ENCODE results near the gene LSR.
A peak's percentile ranks its signal among the peaks of the same experiment; 100 is the strongest.

LSR gene

DNA sequence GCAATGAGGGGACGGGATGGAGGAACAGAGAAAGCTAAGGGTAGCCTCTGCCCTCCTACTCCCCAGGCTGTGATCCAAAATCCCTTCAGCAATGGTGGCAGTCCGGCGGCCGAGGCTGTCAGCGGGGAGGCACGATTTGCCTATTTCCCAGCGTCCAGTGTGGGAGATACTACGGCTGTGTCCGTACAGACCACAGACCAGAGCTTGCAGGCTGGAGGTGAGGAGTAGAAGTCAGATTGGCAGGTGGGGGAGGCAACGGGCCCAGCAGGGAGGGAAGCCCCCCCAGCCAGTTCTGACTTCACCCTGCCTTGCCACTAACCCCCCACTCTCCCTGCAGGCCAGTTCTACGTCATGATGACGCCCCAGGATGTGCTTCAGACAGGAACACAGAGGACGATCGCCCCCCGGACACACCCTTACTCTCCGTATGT lies 21.6 kb downstream of the LSR start:
- Histone ChIP-seq H3K4me1 (ENCODE audit: control insufficient read depth, insufficient read depth, low read length) (peaks cover 34% of the 10 kb centered on the region), H3K4me3 (ENCODE audit: low read length in 2 of 2) (peak overlapping the region in 1 of 2 donors; percentile 80), H3K36me3 (ENCODE audit: control insufficient read depth in 2 of 2, insufficient read depth in 2 of 2, low read length in 2 of 2) (peaks cover 22 to 33% of the 10 kb centered on the region in 2 donors), H3K9ac (ENCODE audit: low read length in 2 of 2) (no peak overlapping the region), H3K27ac (ENCODE audit: low read length) (no peak overlapping the region), H3K27me3 (ENCODE audit: control insufficient read depth in 1 of 2, insufficient read depth in 2 of 2, low read length in 2 of 2) (no peaks in the 10 kb centered on the region), H3K9me3 (ENCODE audit: control insufficient read depth in 2 of 2, low read length in 2 of 2) (no peaks in the 10 kb centered on the region)

DNA sequence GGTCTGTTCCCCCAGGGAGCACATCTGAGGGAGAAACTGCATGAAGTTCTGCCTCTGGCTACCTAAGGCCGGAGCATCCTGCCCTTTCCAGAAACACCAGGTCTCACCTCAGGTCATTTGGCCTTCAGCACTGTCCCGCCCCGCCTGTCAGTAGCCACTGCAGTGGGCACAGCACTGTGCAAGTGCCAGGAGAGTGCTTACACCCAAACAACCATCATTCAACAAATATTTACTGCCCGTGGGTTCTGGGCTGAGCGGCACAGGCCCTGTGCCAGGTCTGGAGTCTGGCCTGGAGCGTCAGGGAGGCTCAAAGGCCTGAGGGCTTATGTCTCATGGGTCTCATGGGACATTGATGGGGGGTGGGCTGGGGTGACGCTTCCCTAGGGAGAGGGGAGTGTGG lies 22.7 kb downstream of the LSR start:
- no peak overlapping the region for H3K27ac ChIP-seq (ENCODE audit: low read length)
- H3K36me3 ChIP-seq (ENCODE audit: control insufficient read depth in 2 of 2, insufficient read depth in 2 of 2, low read length in 2 of 2), result peaks cover 27 to 36% of the 10 kb centered on the region in 2 donors
- peak overlapping the region in 1 of 2 donors; percentile 13 for H3K9ac ChIP-seq (ENCODE audit: low read length in 2 of 2)
- H3K9me3 ChIP-seq (ENCODE audit: control insufficient read depth in 2 of 2, low read length in 2 of 2), result no peaks in the 10 kb centered on the region
- peaks cover 22% of the 10 kb centered on the region for H3K4me1 ChIP-seq (ENCODE audit: control insufficient read depth, insufficient read depth, low read length)
- H3K27me3 ChIP-seq (ENCODE audit: control insufficient read depth in 1 of 2, insufficient read depth in 2 of 2, low read length in 2 of 2), result no peaks in the 10 kb centered on the region
- no peak overlapping the region for H3K4me3 ChIP-seq (ENCODE audit: low read length in 2 of 2)

DNA sequence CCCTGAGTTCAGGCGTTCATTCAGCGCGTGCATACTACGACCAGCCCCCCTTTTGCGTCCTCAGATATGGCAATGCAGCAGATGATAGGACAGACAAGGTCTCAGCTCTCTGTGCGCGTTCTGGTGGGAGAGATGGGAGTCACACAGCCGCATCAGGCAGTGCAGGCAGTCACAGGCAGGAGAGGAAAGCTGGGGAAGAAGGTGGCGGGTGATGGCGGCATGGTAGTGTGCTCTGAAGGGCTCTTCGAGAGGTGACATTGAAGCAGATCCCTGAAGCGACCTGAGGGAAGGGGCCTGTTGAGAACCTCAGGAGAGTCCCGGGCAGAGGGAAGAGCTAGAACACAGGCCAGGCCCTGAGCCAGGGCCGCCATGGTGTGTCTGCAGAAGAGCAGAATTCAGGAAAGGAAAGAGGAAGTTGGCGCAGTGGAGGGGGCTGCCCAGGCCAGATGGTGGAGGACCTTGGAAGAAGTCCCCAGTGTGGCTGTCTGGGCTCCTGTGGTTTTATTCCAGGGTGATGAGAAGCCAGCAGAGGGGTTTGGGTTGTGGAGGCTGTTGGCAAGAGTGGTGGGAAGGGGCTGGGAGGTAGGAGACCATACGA lies 23.4 kb downstream of the LSR start:
- Histone ChIP-seq H3K27ac (ENCODE audit: low read length) (no peak overlapping the region), H3K4me1 (ENCODE audit: control insufficient read depth, insufficient read depth, low read length) (peaks cover 15% of the 10 kb centered on the region), H3K9ac (ENCODE audit: low read length in 2 of 2) (no peak overlapping the region), H3K36me3 (ENCODE audit: control insufficient read depth in 2 of 2, insufficient read depth in 2 of 2, low read length in 2 of 2) (peaks cover 30 to 42% of the 10 kb centered on the region in 2 donors), H3K9me3 (ENCODE audit: control insufficient read depth in 2 of 2, low read length in 2 of 2) (no peaks in the 10 kb centered on the region), H3K4me3 (ENCODE audit: low read length in 2 of 2) (no peak overlapping the region), H3K27me3 (ENCODE audit: control insufficient read depth in 1 of 2, insufficient read depth in 2 of 2, low read length in 2 of 2) (no peaks in the 10 kb centered on the region)

DNA sequence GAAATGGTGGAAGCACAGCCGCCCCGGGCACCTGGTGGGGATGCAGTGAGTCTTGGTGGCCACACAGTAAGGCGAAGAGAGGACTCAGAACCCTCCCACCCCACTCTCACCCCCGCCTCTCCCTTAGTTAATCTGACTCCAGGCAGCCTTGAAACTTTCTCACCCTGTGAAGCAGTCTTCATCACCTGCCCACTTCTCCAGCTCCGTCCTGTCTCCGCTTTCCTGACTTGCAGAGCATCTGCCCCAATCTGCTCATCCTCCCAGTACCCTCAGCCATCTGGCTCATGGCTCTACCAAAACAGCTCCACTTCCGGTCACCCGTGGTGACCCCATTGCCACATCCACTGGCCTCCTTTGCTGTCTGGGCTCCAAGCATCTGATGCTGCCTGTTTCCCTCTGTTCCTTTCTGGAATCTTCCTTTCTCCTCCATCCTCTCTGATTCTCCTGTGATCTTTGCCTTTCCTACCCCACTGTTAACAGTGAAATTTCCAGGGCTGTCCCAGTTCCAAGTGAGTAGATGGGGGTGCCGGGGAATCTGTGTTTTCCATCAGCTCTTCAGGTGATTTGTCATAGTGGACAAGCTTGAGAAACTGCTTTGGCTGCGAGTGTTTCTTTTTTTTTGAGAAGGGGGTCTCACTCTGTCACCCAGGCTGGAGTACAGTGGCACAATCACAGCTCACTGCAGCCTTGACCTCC lies 24.3 kb downstream of the LSR start:
- H3K27me3 ChIP-seq (ENCODE audit: control insufficient read depth in 1 of 2, insufficient read depth in 2 of 2, low read length in 2 of 2), result no peaks in the 10 kb centered on the region
- H3K9ac ChIP-seq (ENCODE audit: low read length in 2 of 2), result no peak overlapping the region
- H3K36me3 ChIP-seq (ENCODE audit: control insufficient read depth in 2 of 2, insufficient read depth in 2 of 2, low read length in 2 of 2), result peaks cover 34 to 44% of the 10 kb centered on the region in 2 donors
- peaks cover 13% of the 10 kb centered on the region for H3K4me1 ChIP-seq (ENCODE audit: control insufficient read depth, insufficient read depth, low read length)
- no peaks in the 10 kb centered on the region for H3K9me3 ChIP-seq (ENCODE audit: control insufficient read depth in 2 of 2, low read length in 2 of 2)
- no peak overlapping the region for H3K27ac ChIP-seq (ENCODE audit: low read length)
- no peak overlapping the region for H3K4me3 ChIP-seq (ENCODE audit: low read length in 2 of 2)

DNA sequence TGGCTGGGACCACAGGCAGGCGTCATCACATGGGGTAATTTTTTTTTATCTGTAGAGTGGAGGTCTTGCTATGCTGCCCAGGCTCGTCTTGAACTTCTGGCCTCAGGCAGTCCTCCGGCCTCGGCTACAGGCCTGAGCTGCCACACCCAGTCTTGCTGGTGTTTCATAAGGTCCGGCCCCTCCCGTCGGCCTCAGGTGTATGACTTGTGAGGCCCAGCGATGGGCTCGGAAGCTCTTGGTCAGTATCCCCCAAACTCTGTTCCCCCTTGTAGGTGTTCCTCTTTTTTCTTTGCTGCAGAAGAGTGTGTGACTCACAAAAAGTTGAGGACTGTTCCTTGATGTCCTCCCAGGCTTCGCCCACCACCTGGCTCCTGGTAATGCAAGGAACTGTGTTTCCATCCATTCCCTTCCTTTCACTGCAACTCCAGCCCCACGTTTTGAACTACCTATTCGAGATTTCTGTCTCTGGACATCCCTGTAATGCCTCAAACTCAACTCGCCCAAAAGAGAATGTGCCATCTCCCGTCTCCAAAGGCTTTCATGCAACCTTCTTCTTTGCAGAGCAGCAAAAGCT lies 25.0 kb downstream of the LSR start:
- H3K27ac ChIP-seq (ENCODE audit: low read length), result no peak overlapping the region
- no peaks in the 10 kb centered on the region for H3K27me3 ChIP-seq (ENCODE audit: control insufficient read depth in 1 of 2, insufficient read depth in 2 of 2, low read length in 2 of 2)
- peaks cover 34 to 44% of the 10 kb centered on the region in 2 donors for H3K36me3 ChIP-seq (ENCODE audit: control insufficient read depth in 2 of 2, insufficient read depth in 2 of 2, low read length in 2 of 2)
- no peaks in the 10 kb centered on the region for H3K9me3 ChIP-seq (ENCODE audit: control insufficient read depth in 2 of 2, low read length in 2 of 2)
- peaks cover 13% of the 10 kb centered on the region for H3K4me1 ChIP-seq (ENCODE audit: control insufficient read depth, insufficient read depth, low read length)
- H3K9ac ChIP-seq (ENCODE audit: low read length in 2 of 2), result no peak overlapping the region
- H3K4me3 ChIP-seq (ENCODE audit: low read length in 2 of 2), result no peak overlapping the region

DNA sequence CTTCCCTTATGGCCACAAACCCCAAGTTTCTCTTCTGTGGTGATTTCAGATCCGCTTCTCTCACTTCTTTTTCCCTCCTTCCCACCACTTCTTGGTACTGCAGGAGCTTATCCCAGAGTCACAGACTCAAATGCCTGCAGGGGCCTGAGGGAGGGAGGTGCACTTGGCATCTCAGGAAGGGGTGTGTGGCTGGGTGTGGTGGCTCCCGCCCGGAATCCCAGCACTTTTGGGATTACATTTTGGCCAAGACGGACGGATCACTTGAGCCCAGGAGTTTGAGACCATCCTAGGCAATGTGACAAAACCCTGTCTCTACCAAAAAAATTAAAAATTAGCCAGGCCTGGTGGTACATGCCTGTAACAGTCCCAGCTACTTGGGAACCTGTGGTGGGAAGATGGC lies 25.5 kb downstream of the LSR start:
- H3K4me3 ChIP-seq (ENCODE audit: low read length in 2 of 2), result no peak overlapping the region
- no peaks in the 10 kb centered on the region for H3K9me3 ChIP-seq (ENCODE audit: control insufficient read depth in 2 of 2, low read length in 2 of 2)
- H3K4me1 ChIP-seq (ENCODE audit: control insufficient read depth, insufficient read depth, low read length), result peaks cover 13% of the 10 kb centered on the region
- no peak overlapping the region for H3K27ac ChIP-seq (ENCODE audit: low read length)
- H3K27me3 ChIP-seq (ENCODE audit: control insufficient read depth in 1 of 2, insufficient read depth in 2 of 2, low read length in 2 of 2), result no peaks in the 10 kb centered on the region
- H3K9ac ChIP-seq (ENCODE audit: low read length in 2 of 2), result no peak overlapping the region
- peaks cover 34 to 44% of the 10 kb centered on the region in 2 donors for H3K36me3 ChIP-seq (ENCODE audit: control insufficient read depth in 2 of 2, insufficient read depth in 2 of 2, low read length in 2 of 2)

DNA sequence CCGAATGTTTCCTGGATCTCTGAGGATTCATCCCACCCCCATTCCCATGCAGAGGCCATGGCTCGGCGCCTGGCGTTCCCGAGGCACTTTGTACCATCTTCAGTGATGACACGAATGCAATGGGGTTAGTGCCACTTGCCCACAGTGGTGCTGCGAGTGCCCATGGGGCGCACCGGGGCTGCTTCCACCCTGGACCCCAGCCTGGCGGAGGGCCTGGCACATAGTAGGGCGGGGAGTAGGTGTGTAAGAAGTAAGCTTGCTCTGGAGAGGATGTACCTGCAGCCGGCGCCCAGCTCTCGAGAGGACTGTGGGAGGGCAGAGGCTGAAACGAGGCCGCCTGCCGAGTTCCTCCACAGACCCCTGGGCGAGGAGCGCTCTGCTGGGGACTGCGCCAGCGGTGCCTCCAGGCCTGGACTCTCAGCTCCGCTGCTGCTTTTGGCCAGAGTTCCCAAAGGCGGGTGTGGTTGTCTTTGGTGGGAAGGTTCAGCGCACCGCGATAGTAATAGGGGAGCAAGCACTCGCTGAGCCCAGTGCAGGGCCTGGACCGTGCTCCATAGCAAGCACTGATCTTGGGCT lies 28.0 kb downstream of the LSR start:
- H3K4me1 ChIP-seq (ENCODE audit: control insufficient read depth, insufficient read depth, low read length), result no peaks in the 10 kb centered on the region
- H3K4me3 ChIP-seq (ENCODE audit: low read length in 2 of 2), result no peak overlapping the region
- peaks cover 27 to 29% of the 10 kb centered on the region in 2 donors for H3K36me3 ChIP-seq (ENCODE audit: control insufficient read depth in 2 of 2, insufficient read depth in 2 of 2, low read length in 2 of 2)
- no peak overlapping the region for H3K9ac ChIP-seq (ENCODE audit: low read length in 2 of 2)
- peaks cover 0 to 2% of the 10 kb centered on the region in 2 donors for H3K27me3 ChIP-seq (ENCODE audit: control insufficient read depth in 1 of 2, insufficient read depth in 2 of 2, low read length in 2 of 2)
- no peak overlapping the region for H3K27ac ChIP-seq (ENCODE audit: low read length)
- no peaks in the 10 kb centered on the region for H3K9me3 ChIP-seq (ENCODE audit: control insufficient read depth in 2 of 2, low read length in 2 of 2)

DNA sequence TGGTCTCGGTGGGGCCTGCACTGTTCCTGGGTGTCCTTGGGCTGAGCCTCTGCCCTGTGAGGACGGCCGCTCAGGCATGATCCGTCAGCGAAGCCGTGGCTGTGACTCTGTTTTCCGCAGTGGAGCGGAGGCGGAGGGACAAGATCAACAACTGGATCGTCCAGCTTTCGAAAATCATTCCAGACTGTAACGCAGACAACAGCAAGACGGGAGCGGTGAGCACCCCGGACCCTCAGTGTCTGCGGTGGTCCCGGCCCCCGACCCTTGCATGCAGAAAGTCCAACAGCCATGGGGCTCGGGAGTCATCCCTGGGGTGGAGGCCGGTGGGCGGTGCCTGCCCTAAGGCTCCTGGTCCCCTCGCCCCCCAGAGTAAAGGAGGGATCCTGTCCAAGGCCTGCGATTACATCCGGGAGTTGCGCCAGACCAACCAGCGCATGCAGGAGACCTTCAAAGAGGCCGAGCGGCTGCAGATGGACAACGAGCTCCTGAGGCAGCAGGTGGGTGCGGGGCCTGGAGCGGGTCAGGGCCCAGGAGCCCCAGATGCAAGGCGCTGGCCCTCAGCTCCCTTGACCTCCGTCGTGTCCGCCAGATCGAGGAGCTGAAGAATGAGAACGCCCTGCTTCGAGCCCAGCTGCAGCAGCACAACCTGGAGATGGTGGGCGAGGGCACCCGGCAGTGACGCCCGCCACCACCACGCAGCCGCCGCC lies 29.9 kb downstream of the LSR start:
- Histone ChIP-seq H3K9me3 (ENCODE audit: control insufficient read depth in 2 of 2, low read length in 2 of 2) (no peaks in the 10 kb centered on the region), H3K4me1 (ENCODE audit: control insufficient read depth, insufficient read depth, low read length) (no peaks in the 10 kb centered on the region), H3K36me3 (ENCODE audit: control insufficient read depth in 2 of 2, insufficient read depth in 2 of 2, low read length in 2 of 2) (peaks cover 17 to 18% of the 10 kb centered on the region in 2 donors), H3K27ac (ENCODE audit: low read length) (no peak overlapping the region), H3K4me3 (ENCODE audit: low read length in 2 of 2) (no peak overlapping the region), H3K27me3 (ENCODE audit: control insufficient read depth in 1 of 2, insufficient read depth in 2 of 2, low read length in 2 of 2) (peaks cover 10 to 15% of the 10 kb centered on the region in 2 donors), H3K9ac (ENCODE audit: low read length in 2 of 2) (no peak overlapping the region)

DNA sequence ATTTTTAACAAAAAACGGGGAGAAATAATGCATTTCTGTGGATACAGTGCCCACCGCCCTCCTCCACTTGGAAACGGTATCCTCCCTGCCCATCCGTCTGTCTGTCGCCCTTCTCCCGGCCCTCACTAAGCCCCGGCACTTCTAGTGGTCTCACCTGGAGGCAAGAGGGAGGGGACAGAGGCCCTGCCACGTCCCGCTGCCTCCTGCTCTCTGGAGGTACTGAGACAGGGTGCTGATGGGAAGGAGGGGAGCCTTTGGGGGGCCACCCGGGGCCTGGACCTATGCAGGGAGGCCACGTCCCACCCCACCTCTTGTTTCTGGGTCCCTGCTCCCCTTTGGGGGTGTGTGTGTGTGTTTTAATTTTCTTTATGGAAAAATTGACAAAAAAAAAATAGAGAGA lies 30.6 kb downstream of the LSR start:
- Histone ChIP-seq H3K4me1 (ENCODE audit: control insufficient read depth, insufficient read depth, low read length) (no peaks in the 10 kb centered on the region), H3K36me3 (ENCODE audit: control insufficient read depth in 2 of 2, insufficient read depth in 2 of 2, low read length in 2 of 2) (peaks cover 12% of the 10 kb centered on the region in 2 donors), H3K27ac (ENCODE audit: low read length) (no peak overlapping the region), H3K27me3 (ENCODE audit: control insufficient read depth in 1 of 2, insufficient read depth in 2 of 2, low read length in 2 of 2) (peaks cover 10 to 19% of the 10 kb centered on the region in 2 donors), H3K4me3 (ENCODE audit: low read length in 2 of 2) (no peak overlapping the region), H3K9ac (ENCODE audit: low read length in 2 of 2) (no peak overlapping the region), H3K9me3 (ENCODE audit: control insufficient read depth in 2 of 2, low read length in 2 of 2) (no peaks in the 10 kb centered on the region)

DNA sequence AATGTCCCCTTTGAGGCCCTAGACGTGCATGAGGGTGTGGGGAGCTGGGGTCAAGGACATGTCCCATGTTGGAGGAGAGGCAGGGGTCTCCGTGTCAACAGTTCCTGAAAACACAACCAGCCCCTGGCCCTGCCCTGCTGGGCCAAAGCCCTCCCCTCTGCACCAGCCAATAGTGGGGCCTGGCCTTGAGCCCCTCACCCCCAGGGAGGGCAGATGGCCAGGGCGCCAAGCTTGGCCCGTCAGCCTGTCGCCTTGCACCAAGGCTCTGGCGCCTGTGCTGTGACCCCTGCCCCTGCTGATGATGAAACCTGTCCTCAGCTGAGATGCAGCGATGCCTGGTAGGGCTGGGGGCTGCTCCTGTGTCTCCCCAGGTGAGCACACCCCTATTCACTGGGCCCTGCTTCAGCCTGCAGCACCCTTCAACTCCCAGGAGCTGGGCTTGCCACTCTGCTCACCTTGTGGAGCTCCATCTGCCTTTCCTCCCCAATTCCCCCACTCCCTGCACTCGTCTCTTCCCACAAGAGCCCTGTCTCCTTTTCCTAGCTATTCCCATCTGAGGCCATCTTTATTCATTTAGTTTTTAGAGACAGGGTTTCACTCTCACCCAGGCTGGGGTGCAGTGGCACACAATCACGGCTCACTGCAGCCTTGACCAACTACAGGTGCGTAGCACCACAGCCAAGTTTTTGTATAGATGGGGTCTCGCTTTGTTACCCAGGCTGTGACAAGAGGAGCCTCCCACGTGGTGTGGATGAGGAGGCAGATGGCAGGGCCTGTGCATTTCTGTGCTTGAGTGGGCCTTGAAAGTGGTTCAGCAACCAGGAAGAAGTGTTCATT lies 31.4 kb downstream of the LSR start:
- Histone ChIP-seq H3K27me3 (ENCODE audit: control insufficient read depth in 1 of 2, insufficient read depth in 2 of 2, low read length in 2 of 2) (peaks cover 14 to 19% of the 10 kb centered on the region in 2 donors), H3K9ac (ENCODE audit: low read length in 2 of 2) (no peak overlapping the region), H3K36me3 (ENCODE audit: control insufficient read depth in 2 of 2, insufficient read depth in 2 of 2, low read length in 2 of 2) (peaks cover 12% of the 10 kb centered on the region in 2 donors), H3K4me3 (ENCODE audit: low read length in 2 of 2) (no peak overlapping the region), H3K27ac (ENCODE audit: low read length) (no peak overlapping the region), H3K9me3 (ENCODE audit: control insufficient read depth in 2 of 2, low read length in 2 of 2) (no peaks in the 10 kb centered on the region), H3K4me1 (ENCODE audit: control insufficient read depth, insufficient read depth, low read length) (no peaks in the 10 kb centered on the region)

All from stomach smooth muscle (tissue), 2 donors.